Ishikawa (cell line): ENCODE results near the gene TRIAP1.

Experiments
- CREB1 ChIP-seq: IDR thresholded peaks from 2 replicates; pipeline ENCODE4 v1.6.1; 2012; ENCODE audit warnings: low read depth
- EP300 ChIP-seq: IDR thresholded peaks from 2 replicates; pipeline ENCODE4 v1.6.1; 2012; ENCODE audit warnings: borderline replicate concordance
- FOXM1 ChIP-seq: IDR thresholded peaks from 2 replicates; pipeline ENCODE4 v1.6.1; 2012; ENCODE audit warnings: low read depth, borderline replicate concordance
- RAD21 ChIP-seq: IDR thresholded peaks from 2 replicates; pipeline ENCODE4 v1.6.1; 2012; ENCODE audit warnings: low read depth
- TCF12 ChIP-seq: IDR thresholded peaks from 2 replicates; pipeline ENCODE4 v1.6.1; 2012; ENCODE audit warnings: low read depth
- TEAD4 ChIP-seq: IDR thresholded peaks from 2 replicates; pipeline ENCODE4 v1.6.1; 2012
- TF ChIP-seq, protein P1 (sequence below): IDR thresholded peaks from 2 replicates; pipeline ENCODE4 v1.6.1; 2012
- TF ChIP-seq, protein P2 (sequence below): IDR thresholded peaks from 2 replicates; pipeline ENCODE4 v1.6.1; 2012; ENCODE audit warnings: low read depth, mild to moderate bottlenecking

GRCh38 chr12:120399531-120399930 is 46.7 kb downstream of the TRIAP1 start:
- TF ChIP-seq EP300 (no peak), FOXM1 (no peak), TCF12 (no peak), RAD21 (no peak), TEAD4 (no peak), CREB1 (no peak)
- TF ChIP-seq, protein P1, sequence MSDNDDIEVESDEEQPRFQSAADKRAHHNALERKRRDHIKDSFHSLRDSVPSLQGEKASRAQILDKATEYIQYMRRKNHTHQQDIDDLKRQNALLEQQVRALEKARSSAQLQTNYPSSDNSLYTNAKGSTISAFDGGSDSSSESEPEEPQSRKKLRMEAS, result no peak
- TF ChIP-seq, protein P2, sequence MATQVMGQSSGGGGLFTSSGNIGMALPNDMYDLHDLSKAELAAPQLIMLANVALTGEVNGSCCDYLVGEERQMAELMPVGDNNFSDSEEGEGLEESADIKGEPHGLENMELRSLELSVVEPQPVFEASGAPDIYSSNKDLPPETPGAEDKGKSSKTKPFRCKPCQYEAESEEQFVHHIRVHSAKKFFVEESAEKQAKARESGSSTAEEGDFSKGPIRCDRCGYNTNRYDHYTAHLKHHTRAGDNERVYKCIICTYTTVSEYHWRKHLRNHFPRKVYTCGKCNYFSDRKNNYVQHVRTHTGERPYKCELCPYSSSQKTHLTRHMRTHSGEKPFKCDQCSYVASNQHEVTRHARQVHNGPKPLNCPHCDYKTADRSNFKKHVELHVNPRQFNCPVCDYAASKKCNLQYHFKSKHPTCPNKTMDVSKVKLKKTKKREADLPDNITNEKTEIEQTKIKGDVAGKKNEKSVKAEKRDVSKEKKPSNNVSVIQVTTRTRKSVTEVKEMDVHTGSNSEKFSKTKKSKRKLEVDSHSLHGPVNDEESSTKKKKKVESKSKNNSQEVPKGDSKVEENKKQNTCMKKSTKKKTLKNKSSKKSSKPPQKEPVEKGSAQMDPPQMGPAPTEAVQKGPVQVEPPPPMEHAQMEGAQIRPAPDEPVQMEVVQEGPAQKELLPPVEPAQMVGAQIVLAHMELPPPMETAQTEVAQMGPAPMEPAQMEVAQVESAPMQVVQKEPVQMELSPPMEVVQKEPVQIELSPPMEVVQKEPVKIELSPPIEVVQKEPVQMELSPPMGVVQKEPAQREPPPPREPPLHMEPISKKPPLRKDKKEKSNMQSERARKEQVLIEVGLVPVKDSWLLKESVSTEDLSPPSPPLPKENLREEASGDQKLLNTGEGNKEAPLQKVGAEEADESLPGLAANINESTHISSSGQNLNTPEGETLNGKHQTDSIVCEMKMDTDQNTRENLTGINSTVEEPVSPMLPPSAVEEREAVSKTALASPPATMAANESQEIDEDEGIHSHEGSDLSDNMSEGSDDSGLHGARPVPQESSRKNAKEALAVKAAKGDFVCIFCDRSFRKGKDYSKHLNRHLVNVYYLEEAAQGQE, result no peak
